ENCODE results near the gene GMPR2.

GRCh38 chr14:24204163-24205146 lies 28.3 kb upstream of the GMPR2 start:
- TF ChIP-seq CTCF (conservative IDR thresholded peaks at IDR 0.05; ENCODE audit: low read depth, low read length), result no peak
- TF ChIP-seq POLR2A (IDR thresholded peaks at IDR 0.05; ENCODE audit: low read depth, low read length), result no peak
- TF ChIP-seq RCOR1 (IDR thresholded peaks at IDR 0.05; ENCODE audit: insufficient replicate concordance, low read length), result no peak
- TF ChIP-seq USF2 (IDR thresholded peaks at IDR 0.05; ENCODE audit: low read depth, low read length), result no peak
- TF ChIP-seq SMC3 (IDR thresholded peaks at IDR 0.05; ENCODE audit: low read depth, low read length), result no peak
- TF ChIP-seq RFX5 (IDR thresholded peaks at IDR 0.05; ENCODE audit: low read depth, low read length), result no peak
- no peak for TF ChIP-seq MXI1 (IDR thresholded peaks at IDR 0.05; ENCODE audit: borderline replicate concordance, low read depth, low read length)

All from IMR-90 (cell line).